ACC112 (cell line): ENCODE data around the gene UPP1.
A peak's percentile ranks its signal among the peaks of the same experiment; 100 is the strongest.
"Not testable (repeated sequence)": the region's sequence is repeated elsewhere in the genome, so short reads cannot be mapped to it uniquely, and the experiment has no call there.

ENCODE experiments used
- H2AFZ ChIP-seq: fragments of 200-600 bp; sonication (generic); one replicate; pipeline ENCODE4 v1.6.0; 2017; ENCODE audit warnings: antibody characterized with exemption, low read length; ENCODE audit not compliant: unreplicated experiment
- H3K27ac ChIP-seq: fragments of 200-600 bp; sonication (generic); 2 replicates; pipeline ENCODE4 v1.5.1; 2014; ENCODE audit warnings: low read depth, mild to moderate bottlenecking, antibody characterized with exemption, low read length, moderate library complexity
- H3K27me3 ChIP-seq: fragments of 200-600 bp; sonication (generic); 2 replicates; pipeline ENCODE4 v1.6.1; 2014; ENCODE audit warnings: mild to moderate bottlenecking, antibody characterized with exemption, low read length, moderate library complexity, mixed read lengths; ENCODE audit not compliant: insufficient read depth
- H3K36me3 ChIP-seq: fragments of 200-600 bp; sonication (generic); 2 replicates; pipeline ENCODE4 v1.6.1; 2016; ENCODE audit warnings: mild to moderate bottlenecking, antibody characterized with exemption, low read length, moderate library complexity, mixed read lengths; ENCODE audit not compliant: insufficient read depth
- H3K4me1 ChIP-seq: fragments of 200-600 bp; sonication (generic); one replicate; pipeline ENCODE4 v1.6.1; 2016; ENCODE audit warnings: low read length, mixed read lengths; ENCODE audit not compliant: insufficient read depth, unreplicated experiment, control insufficient read depth
- H3K4me3 ChIP-seq: fragments of 200-600 bp; sonication (generic); 2 replicates; pipeline ENCODE4 v1.5.1; 2014; ENCODE audit warnings: mild to moderate bottlenecking, low read depth, low read length
- H3K79me2 ChIP-seq: fragments of 200-600 bp; sonication (generic); one replicate; pipeline ENCODE4 v1.6.0; 2016; ENCODE audit warnings: low read length; ENCODE audit not compliant: control insufficient read depth, unreplicated experiment, insufficient read depth

The UPP1 gene

DNA sequence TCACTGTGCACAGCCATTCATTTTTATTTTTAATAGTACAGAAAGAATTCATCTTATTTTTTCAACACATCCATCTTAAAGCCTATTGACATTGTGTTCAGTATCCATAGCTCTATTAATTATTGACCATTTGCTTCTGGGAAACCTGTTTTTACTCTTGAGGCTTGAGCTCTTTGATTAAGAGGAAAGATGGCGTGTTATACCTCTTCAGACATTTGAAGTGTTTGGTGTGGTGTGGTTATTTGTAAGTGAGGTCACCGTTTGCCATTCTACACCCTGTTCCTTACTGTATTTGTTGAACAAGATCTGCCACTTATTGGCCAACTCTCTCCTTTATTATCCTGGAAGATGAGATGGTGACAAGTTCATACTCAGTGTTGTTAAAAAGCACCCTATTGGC lies 35.3 kb upstream of the UPP1 start:
- Histone ChIP-seq H3K36me3 (no peaks in the 10 kb centered on the region), H3K4me1 (peaks cover 7% of the 10 kb centered on the region), H3K4me3 (no peak overlapping the region), H3K27ac (no peak overlapping the region), H2AFZ (no peak overlapping the region), H3K79me2 (no peaks in the 10 kb centered on the region), H3K27me3 (no peaks in the 10 kb centered on the region)

DNA sequence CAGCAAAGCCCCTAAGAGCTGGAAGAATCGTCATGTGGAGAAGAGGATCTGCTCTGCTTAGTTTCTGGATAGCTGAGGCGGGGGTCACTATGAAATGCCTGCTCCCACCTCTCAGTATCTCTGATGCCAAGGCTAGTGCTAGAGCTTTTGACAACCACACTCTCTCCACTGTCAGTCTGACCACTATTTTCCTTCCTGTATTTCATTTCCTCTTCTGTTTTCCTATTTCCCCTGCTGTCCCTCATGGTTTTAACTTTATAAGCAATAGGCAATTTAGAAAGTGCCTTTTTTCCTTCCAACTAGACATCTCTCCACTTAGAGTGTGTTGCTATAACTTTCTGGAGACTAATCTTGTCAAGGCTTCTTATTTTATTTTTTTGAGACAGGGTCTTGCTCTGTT lies 30.1 kb upstream of the UPP1 start:
- no peak overlapping the region for H2AFZ ChIP-seq
- H3K4me3 ChIP-seq = no peak overlapping the region
- no peaks in the 10 kb centered on the region for H3K36me3 ChIP-seq
- H3K27ac ChIP-seq = no peak overlapping the region
- H3K4me1 ChIP-seq = no peaks in the 10 kb centered on the region
- no peaks in the 10 kb centered on the region for H3K27me3 ChIP-seq
- H3K79me2 ChIP-seq = no peaks in the 10 kb centered on the region

DNA sequence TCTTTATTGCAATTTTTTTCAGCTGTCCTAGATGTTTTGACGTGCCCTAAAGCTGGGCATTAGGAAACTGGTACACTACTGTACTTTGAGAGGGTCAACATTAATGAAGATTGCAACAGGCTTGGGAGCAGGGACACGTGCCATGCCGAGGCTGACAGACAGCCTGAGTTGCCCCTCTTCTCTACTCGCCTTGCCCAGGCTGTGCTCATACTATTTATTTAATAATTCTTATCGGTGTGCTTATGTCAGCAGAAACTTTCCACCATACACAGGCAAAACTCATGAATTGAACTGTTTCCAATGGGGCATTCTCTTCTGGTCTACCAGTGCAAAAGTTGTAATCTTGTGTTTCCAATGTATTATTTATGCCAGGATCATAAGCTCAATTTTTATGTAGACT lies 29.4 kb upstream of the UPP1 start:
- Histone ChIP-seq H3K4me3 (no peak overlapping the region), H3K27ac (no peak overlapping the region), H3K4me1 (no peaks in the 10 kb centered on the region), H3K27me3 (no peaks in the 10 kb centered on the region), H3K36me3 (no peaks in the 10 kb centered on the region), H3K79me2 (no peaks in the 10 kb centered on the region), H2AFZ (no peak overlapping the region)

DNA sequence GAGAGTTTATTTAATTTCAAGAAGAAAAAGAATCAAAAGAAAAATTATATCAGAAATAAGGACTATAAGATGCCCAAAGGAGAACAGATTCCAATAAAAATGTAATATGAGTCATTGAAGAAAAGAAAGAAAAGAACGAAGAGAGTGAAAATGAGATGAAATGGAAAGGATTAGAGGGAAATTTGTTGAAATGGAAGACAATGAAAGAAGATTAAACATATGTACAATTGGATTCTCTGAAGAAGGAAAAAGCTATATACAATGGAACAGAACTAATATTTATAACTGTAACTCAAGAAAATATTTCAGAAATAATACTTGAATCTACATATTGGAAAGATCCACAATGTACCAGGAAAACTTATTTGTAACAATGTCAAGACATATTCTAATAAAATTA lies 25.1 kb upstream of the UPP1 start:
- H2AFZ ChIP-seq = no peak overlapping the region
- H3K27ac ChIP-seq = no peak overlapping the region
- no peaks in the 10 kb centered on the region for H3K79me2 ChIP-seq
- H3K36me3 ChIP-seq = no peaks in the 10 kb centered on the region
- H3K4me1 ChIP-seq = no peaks in the 10 kb centered on the region
- no peak overlapping the region for H3K4me3 ChIP-seq
- no peaks in the 10 kb centered on the region for H3K27me3 ChIP-seq

DNA sequence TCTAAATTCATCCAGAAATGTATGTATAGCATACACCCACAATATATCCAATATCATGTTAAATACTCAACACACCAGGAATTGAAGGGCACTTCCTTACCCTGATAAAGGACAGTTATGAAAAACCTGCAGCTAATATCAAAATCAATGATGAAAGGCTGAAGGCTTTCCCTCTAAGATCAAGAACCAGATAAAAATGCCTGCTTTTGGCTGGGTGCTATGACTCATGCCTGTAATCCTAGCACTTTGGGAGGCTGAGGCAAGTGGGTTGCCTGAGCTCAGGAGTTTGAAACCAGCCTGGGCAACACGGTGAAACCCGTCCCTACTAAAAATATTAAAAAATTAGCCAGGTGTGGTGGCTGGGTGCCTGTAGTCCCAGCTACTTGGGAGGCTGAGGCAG lies 21.6 kb upstream of the UPP1 start:
- Histone ChIP-seq H3K79me2 (no peaks in the 10 kb centered on the region), H2AFZ (no peak overlapping the region), H3K27ac (no peak overlapping the region), H3K27me3 (no peaks in the 10 kb centered on the region), H3K4me3 (no peak overlapping the region), H3K4me1 (no peaks in the 10 kb centered on the region), H3K36me3 (no peaks in the 10 kb centered on the region)

DNA sequence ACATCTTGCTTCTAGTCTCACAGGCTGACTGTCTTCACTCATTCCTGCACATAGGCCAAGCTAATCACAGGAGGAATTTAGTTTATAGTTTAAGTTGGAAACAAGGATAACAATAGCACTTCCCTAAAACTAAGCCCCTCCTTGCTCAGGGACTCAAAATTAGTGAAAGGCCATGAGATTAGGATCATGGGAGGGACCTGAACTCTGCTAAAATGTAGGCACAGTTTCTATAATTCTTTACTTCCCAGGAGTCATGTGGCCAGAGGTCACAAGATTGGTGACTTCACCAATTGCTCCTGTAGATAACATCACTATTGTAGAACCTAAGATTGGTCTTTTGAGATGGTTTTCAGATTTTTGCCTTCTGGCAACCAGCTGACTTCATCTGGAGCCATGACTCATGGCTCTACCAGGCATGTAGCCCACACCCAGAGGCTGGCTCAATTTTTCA lies 14.8 kb upstream of the UPP1 start:
- peaks cover 5% of the 10 kb centered on the region for H3K4me1 ChIP-seq
- no peak overlapping the region for H3K4me3 ChIP-seq
- H3K79me2 ChIP-seq = no peaks in the 10 kb centered on the region
- no peaks in the 10 kb centered on the region for H3K36me3 ChIP-seq
- no peaks in the 10 kb centered on the region for H3K27me3 ChIP-seq
- H2AFZ ChIP-seq = peak overlapping the region; percentile 21
- H3K27ac ChIP-seq = no peak overlapping the region

DNA sequence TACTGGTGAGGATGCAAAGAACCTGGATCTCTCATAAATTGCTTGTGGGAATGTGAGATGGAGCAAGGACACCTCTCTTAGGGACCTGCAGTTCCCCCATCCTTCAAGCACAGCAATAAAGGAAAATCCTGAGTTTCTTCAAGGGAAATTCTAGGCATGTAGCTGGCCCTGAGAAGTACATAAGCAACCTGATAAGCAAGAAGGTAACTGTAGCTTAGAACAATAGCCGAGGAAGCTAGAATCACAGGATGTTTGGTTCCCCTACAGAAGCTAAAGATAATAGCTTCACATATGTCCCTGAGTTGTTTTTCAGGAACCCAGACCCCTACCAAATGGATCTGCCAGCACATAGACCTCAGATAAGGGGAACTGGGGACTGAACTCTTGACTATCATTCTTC lies 11.6 kb upstream of the UPP1 start:
- Histone ChIP-seq H3K36me3 (no peaks in the 10 kb centered on the region), H3K79me2 (no peaks in the 10 kb centered on the region), H3K4me3 (no peak overlapping the region), H2AFZ (no peak overlapping the region), H3K27me3 (no peaks in the 10 kb centered on the region), H3K27ac (no peak overlapping the region), H3K4me1 (peaks cover 6% of the 10 kb centered on the region)

DNA sequence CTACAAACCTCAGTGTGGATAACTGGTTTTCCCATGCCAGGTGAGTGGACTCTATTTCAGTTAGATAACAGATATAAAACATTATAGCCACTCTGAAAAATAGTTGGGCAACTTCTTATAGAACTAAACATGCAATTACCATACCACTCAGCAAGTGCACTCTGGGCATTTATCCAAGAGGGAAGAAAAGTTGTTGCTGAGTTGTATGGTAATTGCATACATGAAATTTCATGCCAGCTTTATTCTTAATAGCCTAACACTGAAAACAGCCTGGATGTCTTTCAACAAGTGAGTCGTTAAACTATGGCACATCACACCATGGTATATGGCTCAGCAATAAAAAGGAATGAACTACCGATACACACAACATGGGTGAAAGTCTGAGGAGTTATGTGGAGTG lies 10.6 kb upstream of the UPP1 start:
- Histone ChIP-seq H3K27me3 (no peaks in the 10 kb centered on the region), H3K4me1 (peaks cover 17% of the 10 kb centered on the region), H3K27ac (no peak overlapping the region), H2AFZ (no peak overlapping the region), H3K4me3 (no peak overlapping the region), H3K79me2 (no peaks in the 10 kb centered on the region), H3K36me3 (no peaks in the 10 kb centered on the region)

DNA sequence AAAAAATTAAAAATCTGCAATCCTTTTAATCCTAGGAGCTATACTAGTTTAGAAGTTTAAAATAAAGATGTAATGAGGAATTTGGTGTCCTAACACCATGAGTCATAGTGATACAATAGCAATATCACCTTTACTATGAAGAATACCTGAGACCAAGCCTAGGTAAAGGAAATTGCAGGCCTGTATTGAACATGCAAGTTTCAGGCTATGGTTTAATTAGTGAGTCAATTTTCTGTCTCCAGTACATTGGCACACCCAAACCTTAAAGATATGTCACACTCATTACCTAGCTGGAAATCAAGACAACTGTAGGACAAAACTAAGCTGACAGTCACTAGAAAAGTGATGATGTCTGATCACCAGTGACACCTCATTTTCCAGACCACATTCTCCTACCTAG lies 6.7 kb upstream of the UPP1 start:
- Histone ChIP-seq H3K4me1 (peaks cover 46% of the 10 kb centered on the region), H3K27ac (peak overlapping the region; percentile 98; the same call in 1 of the 2 replicates)
- H3K4me3 ChIP-seq, H2AFZ ChIP-seq, H3K27me3 ChIP-seq, H3K79me2 ChIP-seq, H3K36me3 ChIP-seq: not testable (repeated sequence)

DNA sequence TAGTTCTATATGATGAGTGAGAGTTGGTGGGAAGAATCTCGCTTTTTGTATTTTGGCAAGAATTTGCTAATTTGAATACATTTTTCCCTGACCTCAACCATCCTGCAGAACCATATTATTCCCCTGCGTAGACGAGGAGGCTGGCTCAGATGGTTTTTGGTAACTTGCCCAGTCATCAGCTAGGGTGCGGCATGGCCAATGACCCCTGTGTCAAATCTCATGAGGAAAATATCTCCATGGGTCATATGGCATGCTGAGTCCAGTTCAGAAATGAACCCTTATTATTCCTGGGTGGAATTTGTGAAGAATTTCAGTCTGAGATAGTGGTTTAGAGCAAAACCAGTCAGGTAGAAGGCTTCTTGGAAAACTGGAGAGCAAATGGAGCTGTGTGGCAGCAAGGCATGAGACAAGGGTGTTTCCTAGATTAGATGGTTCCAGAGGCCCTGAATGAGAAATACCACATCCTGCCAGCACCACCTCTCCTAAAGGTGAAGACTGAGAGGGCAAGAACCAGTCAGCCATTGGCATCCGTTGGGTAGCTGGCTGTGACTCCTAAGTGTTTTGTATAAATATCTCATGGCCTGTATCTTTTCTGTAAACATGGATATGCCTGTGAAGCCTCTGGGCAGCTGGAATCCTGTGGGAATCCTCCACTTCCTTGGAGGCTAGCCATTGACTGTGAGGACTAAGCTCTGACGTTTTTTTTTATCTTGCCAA lies 5.8 kb upstream of the UPP1 start:
- Histone ChIP-seq H3K79me2 (no peaks in the 10 kb centered on the region), H2AFZ (no peak overlapping the region), H3K27ac (peak overlapping the region; percentile 98), H3K27me3 (no peaks in the 10 kb centered on the region), H3K4me3 (0 out of 2 replicates have a peak overlapping the region, but pooled peaks have one; percentile 21), H3K36me3 (no peaks in the 10 kb centered on the region), H3K4me1 (peaks cover 51% of the 10 kb centered on the region)

DNA sequence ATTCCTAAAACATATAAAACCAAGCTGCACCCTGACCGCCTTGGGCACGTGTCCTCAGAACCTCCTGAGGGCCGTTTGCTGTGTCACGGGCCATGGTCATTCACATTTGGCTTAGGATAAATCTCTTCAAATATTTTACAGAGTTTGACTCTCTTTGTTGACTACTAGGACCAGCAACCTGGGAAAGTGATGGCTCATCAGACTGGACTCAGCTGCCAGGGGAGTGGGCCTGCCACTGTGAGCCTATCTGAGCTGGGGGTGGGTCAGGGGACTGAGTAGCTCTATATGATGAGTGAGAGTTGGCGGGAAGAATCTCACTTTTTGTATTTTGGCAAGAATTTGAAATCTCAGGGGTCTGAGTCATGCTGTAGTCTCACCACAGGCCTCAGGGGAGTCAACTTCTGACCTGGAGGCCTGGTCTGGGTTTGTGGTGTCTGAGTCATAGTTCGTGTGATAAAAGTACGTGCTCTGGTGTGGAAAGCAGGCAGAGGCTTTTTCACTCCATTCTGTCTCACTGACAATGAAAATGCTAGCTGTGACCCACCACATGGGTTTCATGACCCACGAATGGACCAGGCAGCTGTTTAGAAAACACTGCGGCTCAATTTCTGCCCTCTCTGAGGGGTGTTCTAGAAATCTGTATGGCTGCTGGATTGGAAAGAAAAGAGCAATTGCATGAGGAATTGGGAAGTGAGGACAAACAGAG lies 4.2 kb upstream of the UPP1 start:
- Histone ChIP-seq H3K4me3 (peak overlapping the region; percentile 14; the same call in 1 of the 2 replicates), H2AFZ (no peak overlapping the region), H3K27me3 (no peaks in the 10 kb centered on the region), H3K4me1 (peaks cover 54% of the 10 kb centered on the region), H3K79me2 (peaks cover 7% of the 10 kb centered on the region), H3K27ac (peak overlapping the region; percentile 98), H3K36me3 (peaks cover 1% of the 10 kb centered on the region; the same call in 1 of the 2 replicates)
